Parathyroid adenoma (tissue), 2 donors: ENCODE results near the gene CDC7.
A peak's percentile ranks its signal among the peaks of the same experiment; 100 is the strongest.

Experiments
- H2AFZ ChIP-seq: fragments of 300-600 bp; sonication (generic); one replicate; pipeline ENCODE4 v1.7.0; 2017; ENCODE audit warnings: antibody characterized with exemption, mild to moderate bottlenecking
- H3K27ac ChIP-seq: fragments of 300-600 bp; sonication (generic); one replicate; pipeline ENCODE4 v1.7.0; 2017
- H3K27me3 ChIP-seq: fragments of 300-600 bp; sonication (generic); one replicate; pipeline ENCODE4 v1.7.0; 2017; ENCODE audit warnings: low read length; ENCODE audit not compliant: control insufficient read depth, insufficient read depth
- H3K36me3 ChIP-seq: fragments of 300-600 bp; sonication (generic); one replicate; pipeline ENCODE4 v1.7.0; 2017; ENCODE audit warnings: low read length; ENCODE audit not compliant: control insufficient read depth, insufficient read depth
- H3K4me1 ChIP-seq: fragments of 300-600 bp; sonication (generic); one replicate; pipeline ENCODE4 v1.7.0; 2017; ENCODE audit warnings: control low read depth
- H3K4me2 ChIP-seq: fragments of 300-600 bp; sonication (generic); one replicate; pipeline ENCODE4 v1.7.0; 2017; ENCODE audit warnings: low read length
- H3K4me3 ChIP-seq: fragments of 300-600 bp; sonication (generic); one replicate; pipeline ENCODE4 v1.7.0; 2017; ENCODE audit warnings: low read depth, low read length
- H3K79me2 ChIP-seq: fragments of 300-600 bp; sonication (generic); one replicate; pipeline ENCODE4 v1.7.0; 2017; ENCODE audit warnings: control low read depth
- H3K9ac ChIP-seq: fragments of 300-600 bp; sonication (generic); one replicate; pipeline ENCODE4 v1.7.0; 2017; ENCODE audit warnings: mild to moderate bottlenecking
- H3K9me3 ChIP-seq: fragments of 300-600 bp; sonication (generic); one replicate; pipeline ENCODE4 v1.7.0; 2017; ENCODE audit warnings: low read length; ENCODE audit not compliant: control insufficient read depth
- CTCF ChIP-seq: fragments of 300-600 bp; sonication (generic); IDR thresholded peaks from one replicate; pipeline ENCODE4 v1.7.0; 2017; ENCODE audit warnings: antibody characterized with exemption, mild to moderate bottlenecking
- donor health status: primary hyperparathyroidism.

CDC7 gene

GRCh38 chr1:91570120-91570448 is 69.4 kb downstream of the CDC7 start:
- no peak overlapping the region for H3K9ac ChIP-seq
- H3K27ac ChIP-seq: no peak overlapping the region
- H3K27me3 ChIP-seq: no peaks in the 10 kb centered on the region
- no peak overlapping the region for H2AFZ ChIP-seq
- no peak overlapping the region for H3K4me2 ChIP-seq
- no peak for TF ChIP-seq CTCF
- no peaks in the 10 kb centered on the region for H3K9me3 ChIP-seq
- no peaks in the 10 kb centered on the region for H3K4me1 ChIP-seq
- no peaks in the 10 kb centered on the region for H3K36me3 ChIP-seq
- H3K79me2 ChIP-seq: no peaks in the 10 kb centered on the region
- H3K4me3 ChIP-seq: no peak overlapping the region

GRCh38 chr1:91572044-91572443 is 71.4 kb downstream of the CDC7 start:
- no peak overlapping the region for H3K4me3 ChIP-seq
- H3K9ac ChIP-seq: no peak overlapping the region
- peak overlapping the region; percentile 53 for H3K27ac ChIP-seq
- no peak for TF ChIP-seq CTCF
- no peak overlapping the region for H2AFZ ChIP-seq
- H3K79me2 ChIP-seq: no peaks in the 10 kb centered on the region
- no peaks in the 10 kb centered on the region for H3K36me3 ChIP-seq
- H3K9me3 ChIP-seq: no peaks in the 10 kb centered on the region
- H3K4me2 ChIP-seq: no peak overlapping the region
- no peaks in the 10 kb centered on the region for H3K4me1 ChIP-seq
- H3K27me3 ChIP-seq: no peaks in the 10 kb centered on the region
